Measurements from ENCODE around the gene BCL2L12. TPM values are rescaled to one million over a fixed set of nuclear protein-coding genes. Genes with fewer than 3 reads are reported as not detected.
A peak's percentile ranks its signal among the peaks of the same experiment; 100 is the strongest.
"Not testable (repeated sequence)": the region's sequence is repeated elsewhere in the genome, so short reads cannot be mapped to it uniquely, and the experiment has no call there.

BCL2L12 gene
- total RNA-seq, 1 donor from 2014 or later = 31.5 TPM

GRCh38 chr19:49616945-49617344 is 48.8 kb upstream of the BCL2L12 start:
- peaks cover 27% of the 10 kb centered on the region for H3K36me3 ChIP-seq (ENCODE audit: insufficient read depth, low read length)
- no peaks in the 10 kb centered on the region for H3K27me3 ChIP-seq (ENCODE audit: insufficient read depth, low read length)
- peaks cover 51% of the 10 kb centered on the region for H4K20me1 ChIP-seq (ENCODE audit: insufficient read depth, low read length)
- no peak for FAIRE-seq
- H3K27ac ChIP-seq (ENCODE audit: low read depth, low read length) = no peak overlapping the region
- no peak for DNase-seq (ENCODE audit: low read depth)
- no peak overlapping the region for H3K4me3 Mint-ChIP-seq (ENCODE audit: unreplicated experiment)
- no peaks in the 10 kb centered on the region for H3K27me3 Mint-ChIP-seq (ENCODE audit: low read depth, unreplicated experiment)
- TF ChIP-seq EZH2 (IDR thresholded peaks at IDR 0.05; ENCODE audit: insufficient read depth, low read length) (no peak), CTCF (IDR thresholded peaks at IDR 0.05; ENCODE audit: insufficient read depth, low read depth, low read length) (no peak)
- no peak overlapping the region for H3K9ac ChIP-seq (ENCODE audit: low read length)
- peaks cover 16% of the 10 kb centered on the region for H3K4me1 Mint-ChIP-seq (ENCODE audit: low read depth, unreplicated experiment)
- H3K4me1 ChIP-seq (ENCODE audit: insufficient read depth, low read length) = peaks cover 21% of the 10 kb centered on the region
- H3K4me3 ChIP-seq (ENCODE audit: insufficient read depth, low read depth, low read length) = no peak overlapping the region
- peaks cover 2% of the 10 kb centered on the region for H3K9me3 Mint-ChIP-seq (ENCODE audit: unreplicated experiment)
- peaks cover 52% of the 10 kb centered on the region for H3K79me2 ChIP-seq (ENCODE audit: insufficient read depth, low read length)
- no peaks in the 10 kb centered on the region for H3K9me3 ChIP-seq (ENCODE audit: insufficient read depth, low read depth, low read length)
- H3K4me2 ChIP-seq (ENCODE audit: low read length) = no peak overlapping the region
- H3K27ac Mint-ChIP-seq (ENCODE audit: unreplicated experiment) = peak overlapping the region; percentile 41
- no peak overlapping the region for H2AFZ ChIP-seq (ENCODE audit: low read depth, low read length)
- peaks cover 18% of the 10 kb centered on the region for H3K36me3 Mint-ChIP-seq (ENCODE audit: low read depth, unreplicated experiment)

DNA sequence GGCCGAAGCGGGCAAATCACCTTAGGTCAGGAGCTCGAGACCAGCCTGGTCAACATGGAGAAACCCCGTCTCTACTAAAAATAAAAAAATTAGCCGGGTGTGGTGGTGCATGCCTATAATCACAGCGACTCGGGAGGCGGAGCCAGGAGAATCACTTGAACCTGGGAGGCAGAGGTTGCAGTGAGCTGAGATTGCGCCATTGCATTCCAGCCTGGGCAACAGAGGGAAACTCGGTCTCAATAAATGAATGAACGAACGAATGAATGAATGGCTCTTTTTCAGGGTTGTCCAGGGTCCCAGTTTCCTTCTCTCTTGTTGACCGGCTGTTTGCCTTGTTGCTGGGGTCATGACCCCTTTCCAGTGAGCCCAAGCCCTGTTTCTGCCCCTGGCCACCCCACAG is 47.9 kb upstream of the BCL2L12 start:
- H3K9me3 Mint-ChIP-seq (ENCODE audit: unreplicated experiment); H3K9ac ChIP-seq (ENCODE audit: low read length); H3K4me2 ChIP-seq (ENCODE audit: low read length); H3K27me3 Mint-ChIP-seq (ENCODE audit: low read depth, unreplicated experiment); H3K4me3 ChIP-seq (ENCODE audit: insufficient read depth, low read depth, low read length); H3K4me3 Mint-ChIP-seq (ENCODE audit: unreplicated experiment); H3K9me3 ChIP-seq (ENCODE audit: insufficient read depth, low read depth, low read length); H2AFZ ChIP-seq (ENCODE audit: low read depth, low read length); FAIRE-seq; H3K27ac ChIP-seq (ENCODE audit: low read depth, low read length); DNase-seq (ENCODE audit: low read depth); H3K27ac Mint-ChIP-seq (ENCODE audit: unreplicated experiment); H3K27me3 ChIP-seq (ENCODE audit: insufficient read depth, low read length): not testable (repeated sequence)
- Mint-ChIP-seq H3K4me1 (ENCODE audit: low read depth, unreplicated experiment) (peaks cover 14% of the 10 kb centered on the region), H3K36me3 (ENCODE audit: low read depth, unreplicated experiment) (peaks cover 18% of the 10 kb centered on the region)
- Histone ChIP-seq H3K79me2 (ENCODE audit: insufficient read depth, low read length) (peaks cover 43% of the 10 kb centered on the region), H3K36me3 (ENCODE audit: insufficient read depth, low read length) (peaks cover 29% of the 10 kb centered on the region), H3K4me1 (ENCODE audit: insufficient read depth, low read length) (peaks cover 21% of the 10 kb centered on the region), H4K20me1 (ENCODE audit: insufficient read depth, low read length) (peaks cover 45% of the 10 kb centered on the region)

DNA sequence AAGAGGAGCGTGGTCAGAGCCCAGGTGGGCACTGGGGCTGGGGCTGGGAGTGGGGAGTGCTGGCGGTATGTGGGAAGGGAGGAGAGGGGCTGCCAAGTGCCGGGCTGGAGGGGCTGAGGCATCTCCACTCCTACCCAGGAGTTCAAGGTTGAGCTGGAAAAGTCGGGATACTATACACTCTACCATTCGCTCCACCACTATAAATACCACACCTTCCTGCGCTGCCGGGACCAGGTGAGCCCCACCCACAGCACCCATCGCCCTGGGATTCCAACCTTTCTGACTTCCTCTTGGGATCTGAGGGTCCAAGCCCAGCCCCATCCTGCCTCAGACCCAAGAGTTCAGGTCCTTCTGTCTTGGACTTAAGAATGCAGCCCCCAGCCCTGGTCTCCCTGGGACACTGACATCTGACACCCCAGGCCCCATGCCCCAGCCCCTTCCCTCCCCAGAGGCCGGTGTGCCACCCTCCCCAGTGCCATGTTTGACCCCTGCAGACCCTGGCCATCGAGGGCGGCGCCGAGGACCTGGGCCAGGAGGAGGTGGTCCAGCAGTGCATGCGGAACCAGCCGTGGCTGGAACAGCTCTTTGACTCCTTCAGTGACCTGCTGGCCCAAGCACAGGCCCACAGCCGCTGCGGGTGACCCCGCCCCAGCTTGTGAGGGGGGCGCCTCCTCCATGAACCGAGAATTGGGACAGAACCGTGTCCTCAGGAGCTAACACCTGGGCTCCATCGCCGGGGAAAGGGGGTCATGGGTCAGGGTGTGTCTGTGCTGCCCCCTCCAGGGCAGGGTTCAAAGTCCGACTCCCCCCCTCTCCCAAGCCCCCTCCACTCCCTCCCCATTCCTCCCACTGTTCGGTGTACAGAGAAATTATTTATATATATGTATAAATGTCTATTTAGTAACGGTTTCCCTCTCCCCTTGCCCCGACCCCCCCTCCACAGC is 40.5 kb upstream of the BCL2L12 start:
- no peaks in the 10 kb centered on the region for H3K9me3 ChIP-seq (ENCODE audit: insufficient read depth, low read depth, low read length)
- DNase-seq (ENCODE audit: low read depth) = no peak
- Mint-ChIP-seq H3K4me3 (ENCODE audit: unreplicated experiment) (no peak overlapping the region), H3K27me3 (ENCODE audit: low read depth, unreplicated experiment) (no peaks in the 10 kb centered on the region), H3K4me1 (ENCODE audit: low read depth, unreplicated experiment) (peaks cover 3% of the 10 kb centered on the region), H3K27ac (ENCODE audit: unreplicated experiment) (no peak overlapping the region), H3K36me3 (ENCODE audit: low read depth, unreplicated experiment) (peaks cover 17% of the 10 kb centered on the region), H3K9me3 (ENCODE audit: unreplicated experiment) (no peaks in the 10 kb centered on the region)
- no peaks in the 10 kb centered on the region for H3K4me1 ChIP-seq (ENCODE audit: insufficient read depth, low read length)
- peaks cover 13% of the 10 kb centered on the region for H3K36me3 ChIP-seq (ENCODE audit: insufficient read depth, low read length)
- H3K9ac ChIP-seq (ENCODE audit: low read length) = no peak overlapping the region
- no peak overlapping the region for H3K4me2 ChIP-seq (ENCODE audit: low read length)
- H2AFZ ChIP-seq (ENCODE audit: low read depth, low read length) = no peak overlapping the region
- peaks cover 2% of the 10 kb centered on the region for H3K79me2 ChIP-seq (ENCODE audit: insufficient read depth, low read length)
- no peak for FAIRE-seq
- H4K20me1 ChIP-seq (ENCODE audit: insufficient read depth, low read length) = peaks cover 23% of the 10 kb centered on the region
- no peak overlapping the region for H3K4me3 ChIP-seq (ENCODE audit: insufficient read depth, low read depth, low read length)
- no peak overlapping the region for H3K27ac ChIP-seq (ENCODE audit: low read depth, low read length)
- H3K27me3 ChIP-seq (ENCODE audit: insufficient read depth, low read length) = no peaks in the 10 kb centered on the region
- TF ChIP-seq CTCF (IDR thresholded peaks at IDR 0.05; ENCODE audit: insufficient read depth, low read depth, low read length) (no peak), EZH2 (IDR thresholded peaks at IDR 0.05; ENCODE audit: insufficient read depth, low read length) (no peak)
